HG03108 (cell line): ENCODE results near the gene ALAS2.
A peak's percentile ranks its signal among the peaks of the same experiment; 100 is the strongest.
"Not testable (repeated sequence)": the region's sequence is repeated elsewhere in the genome, so short reads cannot be mapped to it uniquely, and the experiment has no call there.

Experiments used
- ATAC-seq: cut with Tn5 transposase; IDR thresholded peaks from one replicate; pipeline ENCODE4 v1.9.1; 2021; ENCODE audit warnings: moderate library complexity; ENCODE audit not compliant: unreplicated experiment

ALAS2 gene

DNA sequence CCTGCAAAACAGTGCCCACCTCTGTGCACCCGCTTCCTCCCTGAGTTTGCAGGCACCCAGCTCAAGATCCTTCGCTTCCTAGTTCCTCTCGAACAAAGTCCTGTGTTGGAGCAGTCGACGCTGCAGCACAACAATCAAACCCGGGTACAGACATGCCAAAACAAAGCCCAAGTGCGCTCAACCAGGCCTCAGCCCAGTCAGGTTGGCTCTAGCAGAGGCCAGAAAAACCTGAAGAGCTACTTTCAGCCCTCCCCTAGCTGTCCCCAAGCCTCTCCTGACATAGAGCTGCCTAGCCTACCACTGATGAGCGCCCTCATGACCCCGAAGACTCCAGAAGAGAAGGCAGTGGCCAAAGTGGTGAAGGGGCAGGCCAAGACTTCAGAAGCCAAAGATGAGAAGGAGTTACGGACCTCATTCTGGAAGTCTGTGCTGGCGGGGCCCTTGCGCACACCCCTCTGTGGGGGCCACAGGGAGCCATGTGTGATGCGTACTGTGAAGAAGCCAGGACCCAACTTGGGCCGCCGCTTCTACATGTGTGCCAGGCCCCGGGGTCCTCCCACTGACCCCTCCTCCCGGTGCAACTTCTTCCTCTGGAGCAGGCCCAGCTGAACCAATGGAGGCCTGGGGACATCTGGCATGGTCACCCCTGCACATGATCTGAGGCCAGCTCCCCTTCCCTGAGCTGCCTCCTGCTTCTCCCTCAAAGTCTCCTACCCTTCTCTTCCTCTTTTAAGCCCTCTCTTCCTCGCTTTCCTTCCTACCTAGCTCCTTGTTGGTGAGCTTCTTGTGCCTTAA is 23.8 kb downstream of the ALAS2 start:
- ATAC-seq, result no peak

GRCh38 chrX:55005256-55005655 is 25.5 kb downstream of the ALAS2 start:
- no peak for ATAC-seq

DNA sequence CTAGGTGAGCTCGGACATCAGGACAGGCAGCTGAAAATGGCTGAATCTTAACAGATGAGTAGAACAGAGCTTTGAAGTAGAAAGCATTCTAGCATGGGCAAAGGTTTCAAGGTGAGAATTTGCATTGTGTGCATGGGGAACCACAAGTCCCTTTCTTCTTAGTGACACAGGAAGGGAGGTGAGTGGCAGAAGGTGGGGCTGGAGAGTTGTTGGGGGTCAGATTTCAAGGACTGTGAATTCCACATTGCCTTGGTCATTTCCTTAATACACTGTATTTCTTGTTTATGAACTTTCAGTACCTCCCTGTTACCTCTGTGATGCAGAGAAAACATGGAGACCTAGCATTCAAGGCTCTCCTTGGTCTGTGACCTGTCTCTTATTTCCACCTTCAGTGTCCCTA is 26.5 kb downstream of the ALAS2 start:
- ATAC-seq, result no peak

DNA sequence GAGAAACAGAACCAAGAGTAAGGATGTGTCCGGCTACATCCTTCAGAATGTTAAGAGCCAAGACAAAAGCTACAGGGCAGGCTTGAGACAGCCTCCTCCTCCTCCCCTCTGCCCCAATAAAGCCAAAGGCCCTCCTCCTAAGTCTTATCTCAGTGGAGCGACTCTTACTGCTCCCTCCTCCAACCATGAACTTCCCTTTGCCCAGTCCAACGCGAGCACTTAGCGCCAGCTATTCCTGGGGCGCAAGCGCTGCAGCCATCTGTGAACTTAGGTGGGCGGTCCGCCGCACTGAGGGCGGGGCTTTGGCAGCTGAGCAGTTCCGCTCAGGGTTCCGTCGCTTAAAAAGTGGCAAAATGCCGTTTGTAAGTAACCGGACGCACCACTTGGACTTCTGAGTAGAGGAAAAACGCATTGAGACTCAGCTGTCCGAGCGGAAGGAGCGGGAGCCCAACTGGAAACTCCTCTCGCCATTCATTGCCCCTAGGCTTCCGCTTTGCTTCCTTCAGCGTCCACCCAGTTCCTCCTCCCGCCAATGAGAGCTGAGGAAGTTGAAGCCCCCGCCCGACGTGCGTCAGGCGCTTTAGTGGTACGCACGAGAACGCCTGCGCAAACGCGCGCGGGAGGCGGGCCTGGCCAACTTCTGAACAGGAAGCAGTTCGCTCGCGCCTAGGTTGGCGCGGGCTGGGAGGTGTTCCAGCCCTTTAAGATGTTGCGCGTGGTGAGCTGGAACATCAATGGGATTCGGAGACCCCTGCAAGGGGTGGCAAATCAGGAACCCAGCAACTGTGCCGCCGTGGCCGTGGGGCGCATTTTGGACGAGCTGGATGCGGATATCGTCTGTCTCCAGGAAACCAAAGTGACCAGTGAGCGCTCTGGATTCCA is 30.8 kb downstream of the ALAS2 start, which contains the start of gene APEX2:
Gene APEX2, plus strand, starts transcription at position 647 of the 882 bp plus-strand sequence. Its CDS starts 60 bp downstream, at position 707.
- peak; percentile 91 for ATAC-seq

DNA sequence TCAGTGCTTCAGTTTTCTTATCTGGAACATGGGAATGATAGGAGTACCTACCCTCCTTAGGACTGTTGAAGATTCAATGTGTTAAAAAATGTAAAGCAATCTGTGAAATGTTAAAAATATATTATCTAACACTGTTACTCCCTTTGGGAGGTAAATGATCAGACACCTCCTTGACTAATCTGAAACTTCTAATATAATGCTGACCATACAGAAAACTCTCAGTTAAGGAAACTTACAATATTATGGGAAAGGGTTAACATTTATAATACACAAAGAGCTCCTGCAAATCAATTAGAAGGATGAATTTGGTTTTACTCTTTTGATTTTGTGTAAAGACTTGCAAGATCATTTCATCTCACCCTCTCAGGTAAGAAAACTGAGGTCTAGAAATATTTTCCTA is 35.2 kb downstream of the ALAS2 start:
- ATAC-seq, result no peak

- ATAC-seq, result no peak
Measured at GRCh38 chrX:54994668-54995351, 36.0 kb downstream of the ALAS2 start.

DNA sequence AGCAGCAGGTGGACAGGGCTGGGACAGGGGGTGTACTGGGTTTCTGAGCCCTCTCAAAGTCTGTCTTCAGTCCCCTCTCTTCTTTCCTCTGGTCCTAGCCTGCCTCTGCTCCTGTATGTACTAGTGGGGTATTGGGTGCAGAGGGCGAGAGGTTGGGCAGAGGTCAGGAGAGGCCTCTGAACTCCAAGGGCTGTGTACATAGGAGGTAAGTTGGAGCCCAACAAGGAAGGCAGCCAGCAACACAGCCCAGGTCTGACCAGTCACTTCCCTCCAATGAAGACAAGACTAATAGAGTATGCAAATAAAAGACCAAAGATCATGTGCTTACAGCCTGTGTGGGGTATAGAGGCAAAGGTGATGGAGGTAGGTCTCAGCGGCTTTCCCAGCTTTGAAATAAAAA is 36.7 kb downstream of the ALAS2 start, which contains the start of gene PFKFB1:
Gene PFKFB1, minus strand, starts transcription at position 90 of the 400 bp plus-strand sequence. CDS start 181 bp downstream, outside the sequence.
- ATAC-seq, result no peak

DNA sequence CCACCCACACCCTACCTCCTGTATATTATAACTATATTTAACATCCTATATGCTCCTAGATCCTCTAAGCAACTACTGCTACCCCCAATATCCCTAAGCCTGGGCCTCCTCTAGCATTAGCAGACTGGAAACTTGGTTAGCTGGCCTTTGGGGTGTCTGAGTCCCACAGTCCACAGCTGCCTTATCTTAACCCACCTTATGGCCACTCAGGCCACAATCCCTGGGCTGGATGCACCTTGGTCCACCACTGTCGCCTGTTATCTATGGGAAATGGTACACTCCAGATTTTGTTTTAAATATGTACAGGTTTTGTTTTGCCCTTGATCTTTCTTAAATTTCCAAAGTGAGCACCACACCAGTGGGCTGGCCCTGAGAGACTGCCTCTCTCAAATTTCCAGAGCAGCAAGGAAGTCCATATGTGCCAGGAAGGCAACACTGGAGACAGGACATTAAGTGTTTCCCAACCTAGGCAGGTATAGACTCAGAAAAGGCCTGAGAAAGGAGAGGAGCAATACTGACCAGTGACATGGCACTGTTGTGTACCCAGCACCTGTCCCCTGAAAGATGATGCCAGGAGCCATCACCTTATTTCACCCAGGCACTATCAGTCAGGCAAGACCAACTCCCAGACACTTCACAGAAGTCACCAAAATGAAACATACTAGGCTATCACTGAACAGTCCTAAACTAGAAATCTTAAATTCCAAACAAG is 37.7 kb downstream of the ALAS2 start:
- no peak for ATAC-seq

- no peak for ATAC-seq
Measured at GRCh38 chrX:54991706-54992105, 39.1 kb downstream of the ALAS2 start.

DNA sequence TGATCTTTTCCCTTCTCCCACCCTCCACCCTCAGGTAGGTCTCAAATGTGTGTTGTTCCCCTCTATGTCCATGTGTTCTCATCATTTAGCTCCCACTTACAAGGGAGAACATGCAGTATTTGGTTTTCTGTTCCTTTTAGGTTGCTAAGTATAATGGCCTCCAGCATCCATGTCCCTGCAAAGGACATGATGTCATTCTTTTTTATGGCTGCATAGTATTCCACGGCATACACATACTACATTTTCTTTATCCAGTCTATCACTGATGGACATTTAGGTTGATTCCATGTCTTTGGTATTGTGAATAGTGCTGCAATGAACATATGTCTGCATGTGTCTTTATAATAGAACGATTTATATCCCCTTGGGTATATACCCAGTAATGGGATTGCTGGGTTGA is 47.5 kb downstream of the ALAS2 start:
- not testable (repeated sequence) for ATAC-seq

GRCh38 chrX:54980334-54980733 is 50.4 kb downstream of the ALAS2 start:
- no peak for ATAC-seq

DNA sequence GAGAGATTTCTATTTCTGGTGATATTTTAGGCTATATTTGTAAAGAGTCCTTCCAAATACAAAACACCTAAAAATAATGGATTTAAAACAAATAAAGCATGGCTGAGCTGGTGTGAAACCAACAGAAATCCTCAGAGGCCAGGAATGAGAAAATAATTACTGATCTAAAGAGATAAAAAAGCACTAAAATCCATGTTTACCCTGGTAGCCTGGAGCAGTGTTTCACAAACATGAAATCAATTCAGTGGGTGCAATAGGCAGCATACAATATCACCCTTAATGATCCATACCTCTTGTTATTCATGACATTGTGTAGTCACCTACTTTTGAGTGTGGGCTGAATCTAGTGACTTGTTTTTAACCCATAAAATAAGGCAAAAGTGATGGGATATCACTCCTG is 51.3 kb downstream of the ALAS2 start:
- no peak for ATAC-seq

DNA sequence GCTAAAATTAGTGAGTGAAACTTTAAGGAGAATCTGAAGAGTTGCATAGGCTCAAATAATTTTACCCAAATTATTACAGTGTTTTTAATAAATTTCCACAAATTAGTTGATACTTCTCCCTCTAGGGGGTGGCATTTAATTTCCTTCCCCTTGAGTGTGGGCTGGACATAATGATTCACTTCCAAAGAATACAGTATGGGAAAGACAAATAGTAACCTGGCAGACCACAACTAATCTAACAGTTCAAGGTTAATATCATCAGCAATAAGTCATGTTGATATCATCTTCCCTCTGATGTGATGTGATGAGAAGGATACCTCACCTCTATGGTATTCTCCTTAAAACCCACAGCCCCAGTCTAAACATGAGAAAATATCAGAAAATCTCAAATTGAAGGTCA is 52.3 kb downstream of the ALAS2 start:
- no peak for ATAC-seq

GRCh38 chrX:54977387-54977786 is 53.4 kb downstream of the ALAS2 start:
- no peak for ATAC-seq

GRCh38 chrX:54964766-54965497 is 65.8 kb downstream of the ALAS2 start:
- ATAC-seq, result no peak

DNA sequence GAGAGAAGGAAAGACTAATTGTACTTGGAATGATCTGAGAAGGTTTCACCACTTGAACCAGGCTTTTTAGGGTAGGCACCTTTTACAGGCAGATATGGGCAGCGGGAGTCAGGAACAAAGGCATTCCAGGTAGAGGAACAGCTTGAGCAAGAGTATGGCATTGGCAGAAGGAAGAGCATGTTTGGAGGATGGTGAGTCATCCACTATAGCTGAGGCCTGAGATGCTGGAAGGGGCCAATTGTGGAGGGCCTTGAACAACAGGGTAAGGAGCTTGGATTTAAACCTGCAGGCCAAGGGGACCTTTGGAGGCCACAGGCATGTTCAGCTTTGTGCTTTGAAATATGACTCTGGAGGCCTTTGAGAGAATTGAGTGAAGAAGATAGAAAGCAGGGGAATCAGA is 69.0 kb downstream of the ALAS2 start:
- no peak for ATAC-seq
